Measurements from ENCODE around the gene GRIN2A. TPM values are rescaled to one million over a fixed set of nuclear protein-coding genes. Genes with fewer than 3 reads are reported as not detected.

Gene GRIN2A
- total and polyA plus RNA-seq, 2 of the 8 experiments (the other 6 are each of a cell fraction or from before 2014, with no cell fraction given): 0.18 to 1.8 TPM

DNA sequence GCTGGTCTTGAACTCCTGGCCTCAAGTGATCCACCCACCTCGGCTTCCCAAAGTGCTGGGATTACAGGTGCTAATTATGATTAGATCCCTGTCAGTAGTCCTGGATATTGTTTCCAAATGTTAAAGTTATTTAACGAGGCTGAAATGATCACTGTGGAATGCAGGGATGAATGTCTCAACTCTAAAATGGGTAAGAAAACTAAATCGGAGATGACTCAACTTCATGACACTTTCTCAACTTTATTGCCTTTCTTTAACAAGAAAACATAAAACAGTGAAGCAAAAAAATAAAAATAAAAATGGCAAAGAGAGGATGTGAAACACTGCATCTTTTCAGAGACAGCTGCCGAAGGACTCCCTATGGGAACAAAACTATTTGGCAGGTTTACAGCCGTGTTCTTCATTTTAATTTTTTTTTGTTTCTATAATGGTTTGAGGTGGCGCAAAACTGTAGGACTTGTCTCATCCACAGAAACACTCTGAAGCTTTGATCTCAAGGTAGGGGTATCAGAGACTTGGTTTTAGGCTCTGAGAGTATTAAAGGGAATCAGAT is 382.0 kb downstream of the GRIN2A start:
- Histone ChIP-seq H3K79me2 (ENCODE audit: control insufficient read depth in 1 of 2, insufficient read depth in 2 of 2, low read length in 2 of 2) (no peaks in the 10 kb centered on the region), H4K20me1 (replicated peaks in 1 of 2; ENCODE audit: control insufficient read depth in 1 of 2, insufficient read depth in 2 of 2, low read length in 2 of 2) (no peaks in the 10 kb centered on the region), H3K9ac (replicated peaks in 1 of 4; ENCODE audit: extremely low read depth in 1 of 4, low read depth in 3 of 4, low read length in 3 of 4) (no peak overlapping the region), H4K5ac (ENCODE audit: insufficient read length, low read depth, low read length) (no peak overlapping the region), H3K4me3 (ENCODE audit: extremely low read depth in 1 of 4, insufficient read depth in 2 of 4, low read depth in 3 of 4, low read length in 4 of 4) (no peak overlapping the region), H2AFZ (ENCODE audit: low read length) (no peak overlapping the region), H2BK15ac (ENCODE audit: low read length) (no peak overlapping the region), H3K27ac (ENCODE audit: low read depth, low read length) (no peak overlapping the region), H3K23ac (ENCODE audit: insufficient read length) (no peak overlapping the region), H3K9me3 (ENCODE audit: insufficient read depth in 2 of 2, low read depth in 1 of 2, low read length in 1 of 2) (no peaks in the 10 kb centered on the region), H4K8ac (ENCODE audit: extremely low read depth, insufficient read depth, low read length) (no peak overlapping the region), H3K23me2 (ENCODE audit: low read depth, low read length) (no peaks in the 10 kb centered on the region), H4K91ac (replicated peaks; ENCODE audit: insufficient read length, low read length) (no peak overlapping the region), H2BK20ac (ENCODE audit: low read length) (no peak overlapping the region), H3K4ac (replicated peaks; ENCODE audit: insufficient read length, low read depth, low read length) (no peak overlapping the region), H3K36me3 (ENCODE audit: control insufficient read depth in 2 of 4, insufficient read depth in 4 of 4, low read length in 3 of 4) (peaks cover 0 to 19% (median 0%) of the 10 kb centered on the region in 4 experiments; a peak in 3 of 8 replicates), H3K79me1 (ENCODE audit: low read depth, low read length) (no peaks in the 10 kb centered on the region), H3K18ac (ENCODE audit: extremely low read depth, low read length) (no peak overlapping the region), H2BK5ac (ENCODE audit: low read depth, low read length) (no peak overlapping the region), H2AK5ac (ENCODE audit: low read depth, low read length) (no peak overlapping the region), H3K56ac (replicated peaks; ENCODE audit: insufficient read length, low read depth, low read length) (no peak overlapping the region), H3K14ac (ENCODE audit: insufficient read length) (no peak overlapping the region), H3K27me3 (replicated peaks in 1 of 4; ENCODE audit: control insufficient read depth in 3 of 4, extremely low read depth in 1 of 4, insufficient read depth in 3 of 4, low read length in 3 of 4) (no peaks in the 10 kb centered on the region; a peak in 1 of 7 replicates), H3K4me1 (replicated peaks in 1 of 4; ENCODE audit: control insufficient read depth in 3 of 4, insufficient read depth in 4 of 4, low read length in 3 of 4) (no peaks in the 10 kb centered on the region), H2BK120ac (replicated peaks; ENCODE audit: low read depth, low read length) (no peak overlapping the region), H3K4me2 (ENCODE audit: insufficient read depth in 1 of 2, low read depth in 2 of 2, low read length in 2 of 2) (no peak overlapping the region), H2BK12ac (ENCODE audit: low read depth, low read length) (no peak overlapping the region)
- DNase-seq (ENCODE audit: low read depth in 1 of 2, low spot score in 2 of 2) (no peak), FAIRE-seq (no peak)
- no peak for TF ChIP-seq SAP30 (IDR thresholded peaks at IDR 0.05; ENCODE audit: insufficient read depth, insufficient replicate concordance, low read length)
- TF ChIP-seq JUND (IDR thresholded peaks at IDR 0.05; ENCODE audit: low read length): no peak
- no peak for TF ChIP-seq CTCF (IDR thresholded peaks at IDR 0.05; ENCODE audit: control extremely low read depth in 1 of 3, insufficient read depth in 1 of 3, low read depth in 1 of 3, low read length in 3 of 3)
- no peak for TF ChIP-seq TBP (IDR thresholded peaks at IDR 0.05; ENCODE audit: low read depth, low read length)
- TF ChIP-seq TAF1 (IDR thresholded peaks at IDR 0.05; ENCODE audit: low read depth, low read length): no peak
- no peak for TF ChIP-seq SP1 (IDR thresholded peaks at IDR 0.05; ENCODE audit: low read depth, low read length)
- TF ChIP-seq CREB1 (IDR thresholded peaks at IDR 0.05): no peak
- no peak for TF ChIP-seq JUN (IDR thresholded peaks at IDR 0.05; ENCODE audit: low read depth, low read length)
- no peak for TF ChIP-seq RFX5 (IDR thresholded peaks at IDR 0.05; ENCODE audit: borderline replicate concordance, low read depth, low read length)
- no peak for TF ChIP-seq CBX5 (IDR thresholded peaks at IDR 0.05; ENCODE audit: low read depth, low read length)
- CTCF ChIA-PET (ENCODE audit: partially characterized antibody): no interaction called here
- 90% methylated on average over 6 of the region's 6 CpGs; no CpG with 5 or more reads in 1 of the 2 experiments for WGBS, 2 experiments (ENCODE audit: extremely low coverage in 1 of 2, insufficient coverage in 1 of 2, insufficient read length in 1 of 2, insufficient replicate concordance in 2 of 2, low coverage in 1 of 2, low lambda C conversion rate in 2 of 2, missing lambda C conversion rate in 1 of 2)
- POLR2A ChIA-PET (ENCODE audit: partially characterized antibody): no interaction called here
